GM18951 (cell line): ENCODE measurements around the gene LTA4H.

Experiments used
- POLR2A ChIP-seq: IDR thresholded peaks from 4 replicates; pipeline ENCODE4 v1.6.1; 2011; ENCODE audit warnings: mild to moderate bottlenecking; ENCODE audit not compliant: insufficient read length, insufficient read depth; ENCODE audit errors: extremely low read depth
- in situ Hi-C: fragments of 300-500 bp; cut with MboI; formaldehyde crosslinking; loops from one replicate; pipeline ENCODE4 v1.12.0; 2022; ENCODE audit warnings: low sequenced_read_pairs, mixed read lengths, inconsistent platforms; ENCODE audit not compliant: unreplicated experiment

The LTA4H gene

DNA sequence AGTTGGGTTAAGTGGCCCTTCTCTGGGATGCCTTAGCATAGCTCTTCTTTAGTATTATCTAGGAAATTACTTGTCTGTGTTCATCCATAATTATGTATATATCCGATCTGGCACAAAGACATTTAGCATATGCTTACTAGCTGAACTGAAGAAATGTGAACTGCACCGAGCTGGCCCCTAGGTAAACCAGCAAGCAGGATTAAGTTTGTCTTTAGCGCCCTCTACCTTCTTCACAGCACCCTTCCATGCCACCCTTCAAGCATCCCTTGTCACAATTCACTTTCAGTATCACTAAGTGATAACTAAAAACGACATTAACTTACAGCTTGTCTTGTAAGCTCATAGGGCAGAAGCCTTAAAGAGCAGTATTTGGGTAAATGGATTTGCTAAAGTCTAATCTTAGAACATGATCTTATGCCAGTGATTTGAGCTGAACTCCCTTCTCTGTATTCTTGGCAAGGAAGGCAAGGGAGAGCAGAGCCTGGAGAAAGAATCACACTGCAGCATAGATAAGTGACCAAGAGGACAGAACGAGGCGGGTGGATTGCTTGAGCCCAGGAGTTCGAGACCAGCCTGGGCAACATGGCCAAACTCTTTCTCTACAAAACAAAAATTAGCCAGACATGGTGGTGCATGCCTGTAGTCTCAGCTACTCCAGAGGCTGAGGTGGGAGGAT lies 36.6 kb downstream of the LTA4H start:
- in situ Hi-C loops: no loop called here
- no peak for TF ChIP-seq POLR2A

DNA sequence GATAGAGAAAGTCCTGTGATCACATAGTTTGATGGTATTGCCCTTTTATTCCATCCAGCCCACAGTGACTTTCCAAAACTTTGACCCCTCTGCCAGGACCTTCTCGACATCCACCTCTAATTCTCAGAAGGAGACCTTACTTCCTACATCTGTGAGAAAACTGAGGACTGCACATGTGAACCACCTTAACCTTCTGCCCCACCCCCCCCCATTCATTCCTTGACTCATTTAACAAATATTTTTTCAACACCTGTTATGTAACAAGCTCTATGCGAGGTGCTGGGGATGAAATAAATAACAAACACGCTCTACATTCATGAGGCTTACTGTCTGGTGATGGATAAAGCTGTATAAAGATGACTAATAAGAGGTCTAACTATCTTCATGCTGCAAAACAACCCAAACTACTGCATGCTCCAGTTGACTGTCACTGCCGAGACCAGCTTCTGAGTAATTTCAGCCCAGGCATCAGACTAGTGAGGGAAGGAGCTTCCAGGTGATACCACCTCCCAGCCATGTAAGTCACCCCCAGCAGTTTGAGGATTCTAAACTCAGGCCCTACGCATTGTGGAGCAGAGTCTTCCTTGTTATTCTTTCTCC lies 37.4 kb downstream of the LTA4H start:
- no peak for TF ChIP-seq POLR2A
- in situ Hi-C loops: no loop called here

- TF ChIP-seq POLR2A: no peak
- in situ Hi-C loops: no loop called here
Observed at GRCh38 chr12:95997276-95997675, 38.1 kb downstream of the LTA4H start.

GRCh38 chr12:95996034-95996658 lies 39.2 kb downstream of the LTA4H start, which contains the start of gene HAL:
HAL (minus strand) TSS chr12:95996344; CDS start chr12:95995910, 434 bp downstream.
- in situ Hi-C loops: no loop called here
- TF ChIP-seq POLR2A: no peak

- in situ Hi-C loops: no loop called here
- no peak for TF ChIP-seq POLR2A
Observed at GRCh38 chr12:95995238-95996031, 40.0 kb downstream of the LTA4H start.

DNA sequence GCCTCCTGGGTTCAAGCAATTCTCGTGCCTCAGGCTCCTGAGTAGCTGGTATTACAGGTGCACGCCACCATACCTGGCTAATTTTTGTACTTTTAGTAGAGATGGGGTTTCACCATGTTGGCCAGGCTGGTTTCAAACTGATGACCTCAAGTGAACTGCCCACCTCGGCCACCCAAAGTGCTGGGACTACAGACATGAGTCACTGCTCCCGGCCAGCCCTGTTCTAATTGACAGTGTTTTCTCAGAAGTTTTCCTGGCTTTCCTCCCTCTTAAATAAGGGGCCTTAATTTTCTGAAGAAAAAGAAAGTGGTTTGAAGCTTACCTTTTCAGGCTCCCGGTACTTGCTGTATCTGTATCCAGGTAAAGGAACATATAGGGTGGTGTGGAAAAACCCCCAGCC lies 40.9 kb downstream of the LTA4H start:
- TF ChIP-seq POLR2A: no peak
- in situ Hi-C loops: no loop called here

- in situ Hi-C loops: no loop called here
- TF ChIP-seq POLR2A: no peak
Observed at GRCh38 chr12:95993907-95994306, 41.5 kb downstream of the LTA4H start.

- in situ Hi-C loops: no loop called here
- no peak for TF ChIP-seq POLR2A
Observed at GRCh38 chr12:95990136-95990535, 45.3 kb downstream of the LTA4H start.

- in situ Hi-C loops: no loop called here
- no peak for TF ChIP-seq POLR2A
Observed at GRCh38 chr12:95989504-95990123, 45.8 kb downstream of the LTA4H start.

DNA sequence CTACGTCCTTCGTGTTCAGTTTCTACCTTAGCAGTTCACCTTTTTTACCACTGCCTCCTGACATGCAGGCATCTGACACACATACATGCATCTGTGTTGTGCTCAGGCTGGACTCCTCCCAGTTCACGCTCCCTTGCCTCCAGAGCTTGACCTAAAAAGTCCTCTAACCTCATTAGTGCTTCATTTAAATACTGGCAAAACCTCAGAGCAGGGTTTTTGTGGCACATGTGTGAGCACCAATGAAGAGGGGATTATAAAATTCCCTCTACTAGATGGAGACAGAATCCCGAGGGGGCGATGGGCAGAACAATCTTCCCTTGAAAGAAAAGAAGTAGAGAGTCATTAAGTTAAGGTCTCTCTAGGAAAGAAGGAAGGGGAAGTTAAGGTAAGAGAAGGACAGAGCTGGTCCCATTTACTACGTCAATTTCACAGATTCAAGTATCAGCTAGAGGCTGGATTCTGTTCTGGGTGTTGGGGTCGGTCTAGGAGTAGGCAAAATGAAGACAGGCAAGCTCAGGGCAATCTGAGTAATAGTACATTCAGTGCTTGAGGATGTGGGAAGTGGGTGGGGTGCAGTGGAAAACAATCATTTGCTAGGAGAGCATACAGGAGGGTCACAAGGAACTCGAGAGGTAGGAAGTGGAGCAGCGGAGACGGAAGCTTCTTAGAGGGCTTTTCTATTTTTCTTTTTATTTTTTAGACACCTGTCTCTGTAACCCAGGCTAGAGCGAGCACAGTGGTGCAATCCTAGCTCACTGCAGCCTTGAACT lies 46.7 kb downstream of the LTA4H start:
- in situ Hi-C loops: no loop called here
- no peak for TF ChIP-seq POLR2A

GRCh38 chr12:95986635-95987570 lies 48.5 kb downstream of the LTA4H start:
- in situ Hi-C loops: no loop called here

DNA sequence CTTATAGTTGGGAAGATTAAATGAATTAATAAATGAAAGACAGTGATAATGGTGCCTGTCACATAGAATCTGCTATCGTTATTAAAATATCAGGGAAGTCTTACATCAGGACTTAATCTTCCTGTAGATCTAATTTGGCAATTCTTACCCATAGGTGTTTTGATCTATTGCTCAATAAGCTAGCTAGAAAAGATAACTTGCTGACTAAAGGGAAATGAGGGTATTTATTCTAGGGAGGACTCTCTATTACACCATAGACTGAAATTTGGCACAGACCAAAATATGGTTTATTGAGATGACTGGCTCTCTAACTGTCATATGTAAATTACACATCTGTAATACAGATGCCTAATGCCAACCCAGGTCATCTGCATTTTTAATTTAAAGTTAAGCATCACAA lies 50.7 kb downstream of the LTA4H start:
- TF ChIP-seq POLR2A: no peak
- in situ Hi-C loops: no loop called here

More at GRCh38 chr12:95986635-95987570, 48.5 kb downstream of the LTA4H start:
- TF ChIP-seq POLR2A: no peak

- in situ Hi-C loops: no loop called here
- TF ChIP-seq POLR2A: no peak
Observed at GRCh38 chr12:95982602-95983001, 52.8 kb downstream of the LTA4H start.
